K562 (cell line): ENCODE results near the gene ACYP2. TPM values are rescaled to one million over a fixed set of nuclear protein-coding genes. Genes with fewer than 3 reads are reported as not detected.

Experiments used
- CBFA2T3 ChIP-seq: fragments of 450-650 bp; IDR thresholded peaks from 2 replicates; pipeline ENCODE4 v1.6.1; 2017
- CBX5 ChIP-seq: IDR thresholded peaks from 2 replicates; pipeline ENCODE4 v1.6.1; 2014; ENCODE audit warnings: low read depth, borderline replicate concordance
- ETS2 ChIP-seq: IDR thresholded peaks from 2 replicates; pipeline ENCODE4 v1.6.1; 2016; ENCODE audit warnings: borderline replicate concordance, missing genetic modification characterization, mild to moderate bottlenecking, moderate library complexity, missing compliant biosample characterization; ENCODE audit not compliant: poor library complexity, severe bottlenecking
- GATA2 ChIP-seq: sonication (generic); formaldehyde crosslinking; IDR thresholded peaks from 2 replicates; pipeline ENCODE4 v1.4.0; 2020; ENCODE audit warnings: mild to moderate bottlenecking, missing genetic modification reagents
- HDAC2 ChIP-seq: fragments of 450-650 bp; IDR thresholded peaks from 2 replicates; pipeline ENCODE4 v1.6.1; 2016; ENCODE audit warnings: mild to moderate bottlenecking
- HNRNPH1 ChIP-seq: fragments of 200-400 bp; formaldehyde crosslinking; optimal IDR thresholded peaks from 2 replicates; pipeline ENCODE3; 2017; ENCODE audit warnings: low read depth, mild to moderate bottlenecking, low read length, moderate library complexity
- ILK ChIP-seq: fragments of 450-650 bp; IDR thresholded peaks from 2 replicates; pipeline ENCODE4 v1.6.1; 2016; ENCODE audit warnings: missing genetic modification characterization, low read depth, mild to moderate bottlenecking, missing compliant biosample characterization, moderate library complexity, borderline replicate concordance
- MCM2 ChIP-seq: fragments of 450-650 bp; IDR thresholded peaks from 2 replicates; pipeline ENCODE4 v1.6.1; 2017; ENCODE audit warnings: low read depth, mild to moderate bottlenecking
- NRF1 ChIP-seq, 2 experiments: fragments of 450-650 bp; IDR thresholded peaks in 1 of 2; conservative IDR thresholded peaks in 1 of 2; 2 replicates each; pipeline ENCODE4 v1.6.1; 2014; ENCODE audit warnings: mild to moderate bottlenecking in 2 of 2
- POLR2AphosphoS2 ChIP-seq: IDR thresholded peaks from 2 replicates; pipeline ENCODE4 v1.6.1; 2012; ENCODE audit warnings: low read length, improper control_type of control experiment
- RB1 ChIP-seq: fragments of 450-650 bp; IDR thresholded peaks from 2 replicates; pipeline ENCODE4 v1.6.1; 2017; ENCODE audit warnings: low read depth, mild to moderate bottlenecking
- RBM22 ChIP-seq: fragments of 200-400 bp; formaldehyde crosslinking; IDR thresholded peaks from 2 replicates; pipeline ENCODE4 v1.6.1; 2018; ENCODE audit warnings: low read length, low read depth; ENCODE audit not compliant: poor library complexity, severe bottlenecking
- RFX1 ChIP-seq: fragments of 450-650 bp; IDR thresholded peaks from 2 replicates; pipeline ENCODE4 v1.6.1; 2016; ENCODE audit warnings: mild to moderate bottlenecking, moderate library complexity
- TCFL5 ChIP-seq: fragments of 250-450 bp; sonication (Bioruptor Pico); conservative IDR thresholded peaks from 2 replicates; pipeline ENCODE4 v1.6.1; 2021; ENCODE audit warnings: mild to moderate bottlenecking, moderate library complexity, matching md5 sums
- TEAD4 ChIP-seq, 2 experiments: sonication (generic) in 1 of 2; formaldehyde crosslinking in 1 of 2; IDR thresholded peaks; 2 replicates each; pipeline versions ENCODE4 v1.6.1 to v1.8.0; 2012 to 2022; ENCODE audit warnings: borderline replicate concordance in 1 of 2, inconsistent platforms in 1 of 2, low read length in 1 of 2, mild to moderate bottlenecking in 1 of 2, missing genetic modification reagents in 1 of 2
- U2AF2 ChIP-seq: fragments of 200-400 bp; formaldehyde crosslinking; optimal IDR thresholded peaks from 2 replicates; pipeline ENCODE3; 2017; ENCODE audit warnings: low read depth, mild to moderate bottlenecking, low read length
- XRCC3 ChIP-seq: fragments of 450-650 bp; IDR thresholded peaks from 2 replicates; pipeline ENCODE4 v1.6.1; 2017; ENCODE audit warnings: mild to moderate bottlenecking, moderate library complexity
- ZC3H11A ChIP-seq: IDR thresholded peaks from 2 replicates; pipeline ENCODE4 v1.6.1; 2012; ENCODE audit warnings: low read depth, low read length, improper control_type of control experiment
- ZKSCAN1 ChIP-seq: fragments of 150-350 bp; IDR thresholded peaks from 2 replicates; pipeline ENCODE4 v1.6.1; 2016; ENCODE audit warnings: low read depth, low read length
- ZNF41 ChIP-seq: fragments of 250-450 bp; sonication (Bioruptor Pico); conservative IDR thresholded peaks from 2 replicates; pipeline ENCODE4 v1.4.0; 2020; ENCODE audit warnings: mild to moderate bottlenecking
- polyA plus RNA-seq, 8 experiments: library from polyadenylated mRNA; depleted of rRNA in 4 of 8; stranded (reverse) in 5 of 8; unstranded in 3 of 8; fragments of >200 nt; fragmentation: Nextera tagmentation in 2 of 8; fragmentation: Illumina TruSeq in 1 of 8; extraction: Ambion mirVana in 2 of 8; extraction: Trizol in 1 of 8; gene quantifications; 2 replicates each; pipeline versions ENCODE4 v1.2.1 to v1.2.3, GENCODE V29; 2011 to 2014; ENCODE audit warnings: inconsistent platforms in 1 of 8, missing spikeins in 1 of 8
- total RNA-seq, 7 experiments: library from RNA; depleted of rRNA in 6 of 7; stranded (reverse); fragments of >200 nt in 6 of 7; fragmentation: Illumina TruSeq in 2 of 7; extraction: Trizol in 2 of 7; gene quantifications; 2 replicates each; pipeline versions ENCODE4 v1.2.1 to v1.2.3, GENCODE V29; 2011 to 2021; ENCODE audit warnings: low replicate concordance in 1 of 7
- TF ChIP-seq, protein P1 (sequence below): sonication (generic); formaldehyde crosslinking; IDR thresholded peaks from 2 replicates; pipeline ENCODE4 v1.8.1; 2023; ENCODE audit warnings: mild to moderate bottlenecking, missing genetic modification reagents
- TF ChIP-seq, protein P2 (sequence below): fragments of 200-400 bp; formaldehyde crosslinking; IDR thresholded peaks from 2 replicates; pipeline ENCODE4 v1.6.1; 2017; ENCODE audit warnings: mild to moderate bottlenecking, low read depth, low read length, moderate library complexity
- TF ChIP-seq, protein P3 (sequence below): fragments of 450-650 bp; formaldehyde crosslinking; IDR thresholded peaks from 2 replicates; pipeline ENCODE4 v1.4.0; 2020; ENCODE audit warnings: mild to moderate bottlenecking
- TF ChIP-seq, protein P4 (sequence below): sonication (generic); IDR thresholded peaks from 2 replicates; pipeline ENCODE4 v1.6.1; 2016
- TF ChIP-seq, protein P5 (sequence below): fragments of 250-450 bp; sonication (Bioruptor Pico); IDR thresholded peaks from 2 replicates; pipeline ENCODE4 v1.8.0; 2021; ENCODE audit warnings: moderate library complexity, mild to moderate bottlenecking, inconsistent platforms

The ACYP2 gene
- total and polyA plus RNA-seq, 9 of the 15 experiments (the other 6 are each of a cell fraction or from before 2014, with no cell fraction given) = 1.0 to 4.1 (median 2.0) TPM

DNA sequence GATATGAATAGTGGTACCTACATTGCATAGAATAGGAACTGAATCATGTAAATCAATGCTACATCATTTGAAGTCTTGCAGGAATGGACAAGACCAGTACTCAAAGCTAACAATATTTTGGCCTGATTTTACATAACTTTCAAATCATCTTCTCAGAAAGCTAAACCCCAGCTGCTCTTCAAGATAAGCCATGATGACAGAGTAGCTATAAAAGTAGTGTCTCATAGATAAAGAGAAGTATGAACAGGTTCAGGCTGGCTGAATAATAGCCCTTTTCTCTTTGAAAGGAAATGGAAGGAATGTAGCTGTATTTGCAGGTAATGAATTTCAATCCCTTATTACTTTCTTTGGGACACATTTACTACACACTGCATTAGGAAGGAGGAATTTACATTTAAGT is 112.4 kb downstream of the ACYP2 start (continued):
- TF ChIP-seq, protein P1, sequence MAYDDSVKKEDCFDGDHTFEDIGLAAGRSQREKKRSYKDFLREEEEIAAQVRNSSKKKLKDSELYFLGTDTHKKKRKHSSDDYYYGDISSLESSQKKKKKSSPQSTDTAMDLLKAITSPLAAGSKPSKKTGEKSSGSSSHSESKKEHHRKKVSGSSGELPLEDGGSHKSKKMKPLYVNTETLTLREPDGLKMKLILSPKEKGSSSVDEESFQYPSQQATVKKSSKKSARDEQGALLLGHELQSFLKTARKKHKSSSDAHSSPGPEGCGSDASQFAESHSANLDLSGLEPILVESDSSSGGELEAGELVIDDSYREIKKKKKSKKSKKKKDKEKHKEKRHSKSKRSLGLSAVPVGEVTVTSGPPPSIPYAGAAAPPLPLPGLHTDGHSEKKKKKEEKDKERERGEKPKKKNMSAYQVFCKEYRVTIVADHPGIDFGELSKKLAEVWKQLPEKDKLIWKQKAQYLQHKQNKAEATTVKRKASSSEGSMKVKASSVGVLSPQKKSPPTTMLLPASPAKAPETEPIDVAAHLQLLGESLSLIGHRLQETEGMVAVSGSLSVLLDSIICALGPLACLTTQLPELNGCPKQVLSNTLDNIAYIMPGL (CRISPR knock-in tag) = no peak
- TF ChIP-seq HNRNPH1 (no peak), ZNF41 (CRISPR knock-in tag) (no peak), XRCC3 (no peak), RBM22 (no peak), GATA2 (no peak; the same call in 1 of the 2 replicates), NRF1 (conservative IDR thresholded peaks at IDR 0.05 in 1 of 2, IDR thresholded peaks at IDR 0.05 in 1 of 2) (no peak), CBX5 (no peak), U2AF2 (no peak), RB1 (no peak), RFX1 (no peak), ILK (no peak), TEAD4 (IDR thresholded peaks at IDR 0.05; ENCODE audit: low read length) (peak; percentile 83), TEAD4 (CRISPR knock-in tag; IDR thresholded peaks at IDR 0.05; ENCODE audit: borderline replicate concordance) (no peak), HDAC2 (0 out of 2 replicates have a peak, but pooled peaks have one; percentile 24), ETS2 (tag) (no peak), TCFL5 (CRISPR knock-in tag) (no peak), ZKSCAN1 (no peak), CBFA2T3 (peak; percentile 79), ZC3H11A (no peak), MCM2 (no peak), POLR2AphosphoS2 (no peak)
- TF ChIP-seq, protein P2, sequence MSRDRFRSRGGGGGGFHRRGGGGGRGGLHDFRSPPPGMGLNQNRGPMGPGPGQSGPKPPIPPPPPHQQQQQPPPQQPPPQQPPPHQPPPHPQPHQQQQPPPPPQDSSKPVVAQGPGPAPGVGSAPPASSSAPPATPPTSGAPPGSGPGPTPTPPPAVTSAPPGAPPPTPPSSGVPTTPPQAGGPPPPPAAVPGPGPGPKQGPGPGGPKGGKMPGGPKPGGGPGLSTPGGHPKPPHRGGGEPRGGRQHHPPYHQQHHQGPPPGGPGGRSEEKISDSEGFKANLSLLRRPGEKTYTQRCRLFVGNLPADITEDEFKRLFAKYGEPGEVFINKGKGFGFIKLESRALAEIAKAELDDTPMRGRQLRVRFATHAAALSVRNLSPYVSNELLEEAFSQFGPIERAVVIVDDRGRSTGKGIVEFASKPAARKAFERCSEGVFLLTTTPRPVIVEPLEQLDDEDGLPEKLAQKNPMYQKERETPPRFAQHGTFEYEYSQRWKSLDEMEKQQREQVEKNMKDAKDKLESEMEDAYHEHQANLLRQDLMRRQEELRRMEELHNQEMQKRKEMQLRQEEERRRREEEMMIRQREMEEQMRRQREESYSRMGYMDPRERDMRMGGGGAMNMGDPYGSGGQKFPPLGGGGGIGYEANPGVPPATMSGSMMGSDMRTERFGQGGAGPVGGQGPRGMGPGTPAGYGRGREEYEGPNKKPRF = no peak
- TF ChIP-seq, protein P3, sequence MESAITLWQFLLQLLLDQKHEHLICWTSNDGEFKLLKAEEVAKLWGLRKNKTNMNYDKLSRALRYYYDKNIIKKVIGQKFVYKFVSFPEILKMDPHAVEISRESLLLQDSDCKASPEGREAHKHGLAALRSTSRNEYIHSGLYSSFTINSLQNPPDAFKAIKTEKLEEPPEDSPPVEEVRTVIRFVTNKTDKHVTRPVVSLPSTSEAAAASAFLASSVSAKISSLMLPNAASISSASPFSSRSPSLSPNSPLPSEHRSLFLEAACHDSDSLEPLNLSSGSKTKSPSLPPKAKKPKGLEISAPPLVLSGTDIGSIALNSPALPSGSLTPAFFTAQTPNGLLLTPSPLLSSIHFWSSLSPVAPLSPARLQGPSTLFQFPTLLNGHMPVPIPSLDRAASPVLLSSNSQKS (CRISPR knock-in tag) = no peak
- TF ChIP-seq, protein P4, sequence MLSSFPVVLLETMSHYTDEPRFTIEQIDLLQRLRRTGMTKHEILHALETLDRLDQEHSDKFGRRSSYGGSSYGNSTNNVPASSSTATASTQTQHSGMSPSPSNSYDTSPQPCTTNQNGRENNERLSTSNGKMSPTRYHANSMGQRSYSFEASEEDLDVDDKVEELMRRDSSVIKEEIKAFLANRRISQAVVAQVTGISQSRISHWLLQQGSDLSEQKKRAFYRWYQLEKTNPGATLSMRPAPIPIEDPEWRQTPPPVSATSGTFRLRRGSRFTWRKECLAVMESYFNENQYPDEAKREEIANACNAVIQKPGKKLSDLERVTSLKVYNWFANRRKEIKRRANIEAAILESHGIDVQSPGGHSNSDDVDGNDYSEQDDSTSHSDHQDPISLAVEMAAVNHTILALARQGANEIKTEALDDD = no peak
- TF ChIP-seq, protein P5, sequence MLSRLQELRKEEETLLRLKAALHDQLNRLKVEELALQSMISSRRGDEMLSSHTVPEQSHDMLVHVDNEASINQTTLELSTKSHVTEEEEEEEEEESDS (CRISPR knock-in tag) = no peak
